ENCODE results near the gene GALNS.

Gene GALNS

DNA sequence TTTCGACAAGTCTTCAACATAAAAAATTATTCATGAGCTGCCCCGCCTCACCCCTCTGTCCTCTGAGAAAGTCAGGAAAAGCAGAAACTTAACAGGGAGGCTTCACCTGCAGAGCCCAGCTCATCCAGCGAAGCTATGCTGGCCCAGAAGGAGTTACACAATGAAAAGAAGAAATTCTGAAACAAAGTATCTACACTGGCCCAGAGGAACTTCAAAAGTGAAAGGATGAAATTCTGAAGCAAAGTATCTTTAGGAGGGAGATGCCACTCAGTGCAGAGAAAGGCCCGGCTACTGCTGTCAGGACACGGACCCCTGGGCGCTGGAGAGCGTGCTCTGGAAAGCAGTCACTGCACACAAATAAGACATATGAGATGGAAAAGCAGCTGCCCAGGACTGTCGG lies 1.6 kb downstream of the GALNS start:
- DNase-seq = peak; percentile 23 to 44 (median 30)

DNA sequence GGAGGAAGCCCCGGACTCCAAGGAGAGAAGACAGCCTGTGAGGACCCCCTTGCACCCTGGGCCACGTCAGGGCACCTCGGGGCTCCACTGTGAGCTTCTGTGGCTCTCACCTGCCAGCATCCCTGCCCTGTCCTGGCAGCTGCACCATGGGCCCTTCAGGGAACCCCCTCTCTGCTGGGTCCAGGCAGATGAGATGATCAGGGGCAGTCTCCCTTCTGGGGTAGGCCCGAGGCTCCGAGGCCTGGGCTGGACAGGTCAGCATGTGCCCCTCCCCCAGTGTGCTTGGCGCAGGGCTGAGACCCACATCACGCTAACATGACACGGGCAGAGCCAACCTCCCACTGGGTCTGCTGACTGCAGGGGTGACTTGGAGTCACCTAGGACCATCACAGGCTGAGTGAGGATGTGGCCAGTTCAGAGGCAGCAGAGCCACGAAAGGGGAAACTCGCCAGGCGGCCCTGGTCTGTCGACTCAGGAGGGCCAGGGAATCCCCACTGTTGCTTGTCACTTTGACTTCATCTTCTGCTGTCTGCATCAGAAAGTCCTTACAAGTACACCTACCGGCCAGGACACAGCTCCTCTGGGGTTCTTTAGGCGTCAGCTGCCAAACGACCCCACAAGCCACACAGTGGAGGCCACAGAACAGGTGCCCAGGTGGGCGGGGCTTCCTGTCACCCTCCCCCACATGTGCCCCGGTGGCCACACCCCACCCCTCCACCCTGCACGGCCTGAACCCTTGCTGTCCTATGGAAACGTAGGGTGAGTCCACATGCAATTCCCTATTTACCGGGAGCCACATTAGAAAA lies 2.2 kb downstream of the GALNS start:
- DNase-seq = peak; percentile 91 to 92 (median 91)

DNA sequence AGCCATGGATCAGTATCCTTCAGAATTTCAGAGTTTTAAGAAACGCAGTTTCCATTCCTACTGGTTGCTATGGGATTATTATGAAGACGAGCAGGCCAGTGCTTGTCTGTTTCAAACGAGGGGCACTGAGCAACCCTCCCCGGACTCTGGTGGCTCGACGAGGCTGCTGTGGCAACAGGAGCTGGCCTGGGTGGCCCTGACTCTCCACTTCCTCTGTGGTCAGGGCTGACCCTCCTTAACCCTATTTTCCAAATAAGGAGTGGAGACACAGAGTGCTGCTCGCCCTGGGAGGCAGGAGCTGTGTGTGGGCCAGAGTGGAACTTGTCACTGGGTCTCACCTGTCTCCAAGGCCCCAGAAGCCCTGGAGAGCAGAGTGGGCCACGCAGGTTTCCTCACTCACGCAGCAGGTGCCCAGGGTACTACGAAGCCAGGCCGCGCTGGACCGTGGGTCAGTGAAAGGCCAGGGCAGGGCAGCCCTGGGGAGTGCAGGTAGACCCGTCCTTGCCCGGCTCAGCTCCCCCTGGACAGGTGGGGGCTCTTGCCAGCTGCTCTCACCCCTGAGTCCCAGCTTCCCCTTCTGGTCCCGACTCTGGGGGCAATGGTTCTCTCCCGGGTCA lies 3.3 kb downstream of the GALNS start:
- DNase-seq = peak; percentile 54 to 68 (median 59)

DNA sequence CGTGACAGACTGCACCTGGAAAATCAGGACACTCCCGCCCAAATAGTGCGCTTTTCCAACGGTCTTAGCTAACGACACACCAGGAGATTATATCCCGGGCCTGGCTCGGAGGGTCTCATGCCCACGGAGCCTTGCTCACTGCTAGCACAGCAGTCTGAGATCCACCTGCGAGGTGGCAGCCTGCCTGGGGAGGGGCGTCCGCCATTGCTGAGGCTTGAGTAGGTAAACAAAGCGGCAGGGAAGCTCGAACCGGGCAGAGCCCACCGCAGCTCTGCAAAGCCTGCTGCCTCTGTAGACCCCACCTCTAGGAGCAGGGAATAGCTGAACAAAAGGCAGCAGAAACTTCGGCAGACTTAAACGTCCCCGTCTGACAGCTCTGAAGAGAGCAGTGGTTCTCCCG lies 5.1 kb downstream of the GALNS start:
- no peak for DNase-seq

DNA sequence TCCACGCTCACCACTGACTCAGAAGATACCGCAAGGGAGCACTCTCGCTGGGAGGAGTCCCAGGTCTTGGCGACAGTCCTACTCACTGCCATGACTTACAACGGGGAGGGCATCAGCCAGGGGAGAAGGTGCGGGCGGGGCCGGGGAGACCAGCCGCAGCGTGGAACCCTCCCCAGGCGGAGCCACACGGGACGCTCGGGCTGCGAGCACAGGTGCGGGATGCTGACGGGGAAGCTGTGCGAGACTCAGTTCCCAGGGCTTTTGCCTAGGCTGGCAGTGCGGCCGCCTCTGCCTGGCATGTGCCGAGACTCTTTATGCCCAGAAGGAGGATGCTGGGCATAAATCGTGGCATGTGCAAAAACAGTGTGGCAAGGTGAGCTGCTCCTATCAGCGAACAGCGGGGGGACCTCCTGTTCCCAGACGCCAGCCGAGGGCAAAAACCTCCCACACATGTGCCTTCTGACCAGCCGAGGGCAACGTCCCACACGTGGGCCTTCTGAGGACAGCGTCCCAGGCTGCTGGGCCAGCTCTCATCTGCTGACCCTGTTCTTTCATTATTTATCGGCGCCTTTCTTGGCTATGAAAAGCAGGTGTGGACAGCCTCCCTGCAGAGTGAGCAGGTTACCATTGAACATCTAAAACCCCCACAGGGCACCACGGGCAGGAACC lies 6.1 kb downstream of the GALNS start:
- no peak for DNase-seq

DNA sequence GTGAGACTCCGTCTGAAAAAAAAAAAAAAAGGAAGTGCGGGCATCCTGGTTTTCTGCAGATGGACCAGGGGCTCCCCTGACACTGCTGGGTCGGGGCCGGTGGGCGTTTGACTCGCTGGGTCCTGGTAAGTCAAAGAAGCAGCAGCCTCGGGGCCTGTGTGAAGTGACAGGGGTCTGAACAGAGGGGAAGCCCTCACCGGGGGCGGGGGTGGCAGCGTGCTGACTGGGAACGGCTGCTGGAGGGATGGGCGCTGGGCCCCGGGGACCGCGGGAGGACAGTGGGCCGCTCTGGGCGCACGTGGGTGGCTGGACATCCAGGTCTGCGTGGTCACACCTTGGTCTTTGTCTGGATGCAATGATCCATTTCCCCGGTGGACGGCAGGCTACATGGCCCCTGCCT lies 8.2 kb downstream of the GALNS start:
- DNase-seq = peak in 2 of 3 donors; percentile 23 to 25

DNA sequence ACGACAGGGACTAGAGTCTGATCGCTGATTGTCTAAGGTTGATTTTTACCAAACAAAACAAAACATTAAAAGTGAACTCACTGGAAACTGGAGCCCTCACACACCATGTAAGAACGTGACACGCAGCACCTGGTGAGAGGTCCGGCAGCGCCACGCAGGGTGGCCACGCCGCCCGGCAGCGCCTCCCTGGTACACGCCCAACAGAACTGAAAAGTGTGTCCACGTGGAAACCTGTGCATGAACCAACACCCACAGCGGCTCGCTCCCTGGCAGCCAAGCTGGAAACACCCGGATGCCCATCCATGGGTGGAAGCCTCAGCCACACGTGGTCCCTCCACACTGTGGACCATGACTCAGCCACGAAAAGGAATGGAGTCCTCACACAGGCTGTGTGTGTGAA lies 9.1 kb downstream of the GALNS start:
- DNase-seq = no peak

DNA sequence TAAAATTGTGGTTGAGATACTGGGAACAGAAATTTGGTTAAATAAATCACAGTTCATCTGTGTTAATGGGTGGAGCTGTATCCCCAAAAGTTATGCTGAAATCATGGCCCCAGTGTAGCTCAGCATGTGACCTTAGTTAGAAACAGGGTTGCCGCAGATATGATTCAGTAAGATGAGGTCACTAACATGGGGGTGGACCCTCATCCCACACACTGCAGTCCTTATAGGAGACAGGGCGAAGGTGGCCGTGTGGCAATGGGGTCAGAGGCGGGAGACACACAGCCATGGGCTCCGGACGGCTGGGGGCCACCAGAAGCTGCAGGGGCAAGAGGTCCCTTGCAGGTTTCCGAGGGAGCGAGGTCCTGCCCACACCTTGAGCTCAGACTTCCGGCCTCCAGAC lies 10.7 kb downstream of the GALNS start:
- DNase-seq = peak; percentile 85 to 87 (median 86)

DNA sequence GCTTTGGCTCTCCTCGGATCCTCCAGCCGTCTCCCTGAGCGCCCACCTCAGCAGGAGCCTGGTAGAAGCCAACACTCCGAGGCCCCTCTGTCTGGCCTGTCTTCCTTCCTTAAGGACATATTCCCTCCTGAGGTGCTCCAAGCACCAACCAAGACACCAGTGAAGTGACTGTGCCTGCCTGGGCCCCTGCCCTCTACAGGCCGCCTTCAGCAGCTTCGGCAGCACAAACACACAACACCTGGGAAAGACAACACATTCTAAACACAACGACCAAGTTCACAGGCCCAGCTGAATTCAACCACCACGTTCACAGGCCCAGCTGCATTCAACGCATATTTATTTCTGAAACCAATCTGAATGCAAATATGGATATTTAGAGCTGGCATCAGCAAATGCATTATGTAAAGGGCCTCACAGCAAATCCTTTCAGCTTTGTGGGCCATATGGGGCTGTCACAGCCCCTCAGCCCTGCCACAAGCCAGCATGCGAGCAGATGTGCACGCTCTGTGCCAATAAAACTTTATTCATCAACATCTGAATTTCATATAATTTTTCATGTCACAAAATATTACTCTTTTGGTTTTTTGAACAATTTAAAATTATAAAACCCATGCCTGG lies 12.2 kb downstream of the GALNS start:
- no peak for DNase-seq

DNA sequence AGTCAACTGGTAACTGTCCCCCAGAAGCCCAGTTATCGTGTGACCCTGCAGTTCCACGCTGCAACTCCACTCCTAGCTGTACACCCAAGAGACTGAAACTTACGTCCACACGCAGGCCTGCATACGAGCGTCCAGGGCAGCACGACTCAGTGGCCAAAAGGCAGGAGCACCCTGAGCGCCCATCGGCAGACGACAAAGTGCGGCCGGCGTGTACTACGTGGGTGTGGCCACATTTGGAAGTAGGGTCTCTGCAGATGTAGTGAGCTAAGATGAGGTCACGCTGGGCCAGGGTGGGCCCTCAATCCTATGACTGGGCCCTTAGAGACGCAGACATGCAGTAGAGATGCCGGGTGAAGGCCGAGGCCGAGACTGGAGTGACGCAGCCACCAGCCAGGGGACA lies 13.5 kb downstream of the GALNS start:
- DNase-seq = no peak

DNA sequence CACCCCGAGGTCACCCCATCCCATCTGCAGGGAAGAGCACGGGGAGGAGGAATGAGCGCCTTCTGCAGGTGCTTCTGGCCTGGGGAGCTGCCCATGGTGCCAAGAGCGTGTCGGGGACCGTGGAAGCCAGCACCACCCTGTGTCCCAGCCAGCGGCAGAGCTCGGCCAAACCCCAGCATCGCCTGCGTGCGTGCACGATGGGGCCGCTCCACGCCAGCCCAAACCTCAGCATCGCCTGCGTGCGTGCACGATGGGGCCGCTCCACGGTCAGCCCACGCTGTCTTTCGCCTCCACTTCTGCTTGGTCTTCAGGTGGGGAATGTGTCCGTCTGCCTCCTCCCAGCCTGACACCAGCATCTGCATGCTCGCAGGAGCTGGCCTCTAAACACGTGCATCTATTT lies 13.9 kb downstream of the GALNS start:
- no peak for DNase-seq

DNA sequence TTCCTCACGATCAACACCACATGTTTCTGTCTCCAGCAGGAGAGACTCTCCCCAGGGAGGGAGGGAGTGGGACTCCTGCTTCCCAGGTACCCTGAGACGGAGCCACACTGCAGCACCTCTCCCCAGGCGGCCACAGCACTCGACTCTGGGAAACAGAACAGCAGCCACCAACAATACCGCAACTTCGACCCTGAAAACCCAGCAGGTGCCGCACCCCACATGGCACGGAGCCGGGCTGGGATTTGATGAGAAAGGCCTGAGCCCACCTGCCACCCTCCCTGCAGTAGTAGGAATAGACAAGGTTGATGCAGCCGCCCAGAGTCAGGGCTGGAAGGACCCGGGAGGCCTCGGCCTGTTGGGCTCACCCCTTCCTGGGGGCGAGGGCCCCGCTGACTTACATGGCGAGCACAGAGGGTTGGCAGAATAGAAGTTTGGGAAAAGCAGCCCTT lies 14.4 kb downstream of the GALNS start:
- DNase-seq = no peak

DNA sequence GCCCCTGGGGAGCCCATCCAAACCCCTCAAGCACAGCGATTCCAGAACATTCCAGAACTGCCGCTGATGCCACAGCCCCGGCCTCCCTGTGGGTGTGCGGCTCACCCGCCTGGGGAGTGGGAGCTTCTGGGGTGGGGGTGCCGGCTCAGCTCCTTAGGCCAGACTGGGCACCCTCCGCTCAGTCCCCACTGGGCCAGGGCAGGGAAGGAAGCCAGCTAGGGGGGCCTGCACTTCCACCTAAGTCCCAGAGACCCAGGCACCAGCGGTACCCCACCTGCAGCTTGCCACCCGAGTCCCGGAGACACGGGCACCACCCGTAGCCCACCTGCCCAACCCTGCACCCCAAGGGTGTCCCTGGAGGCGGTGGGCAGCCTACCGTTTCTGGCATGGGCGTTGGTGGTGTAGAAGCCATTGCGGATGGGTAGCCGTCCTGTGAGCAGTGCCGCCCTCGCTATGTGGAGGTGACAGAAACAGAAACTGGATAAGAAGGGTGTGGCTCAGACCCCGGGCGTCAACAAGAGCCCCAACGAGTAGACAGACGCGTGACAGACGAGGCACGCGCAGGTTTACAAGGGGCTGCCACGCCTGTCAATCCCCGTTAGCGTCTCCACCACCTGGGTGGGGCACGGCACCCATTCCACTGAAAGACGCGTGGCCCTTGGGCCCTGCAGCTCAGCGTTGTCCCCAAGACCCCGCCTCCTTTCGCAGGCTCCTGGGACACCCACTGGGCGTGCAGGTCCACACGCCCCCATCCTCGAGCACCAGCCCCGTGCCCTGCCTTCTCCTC lies 15.0 kb downstream of the GALNS start:
- no peak for DNase-seq

DNA sequence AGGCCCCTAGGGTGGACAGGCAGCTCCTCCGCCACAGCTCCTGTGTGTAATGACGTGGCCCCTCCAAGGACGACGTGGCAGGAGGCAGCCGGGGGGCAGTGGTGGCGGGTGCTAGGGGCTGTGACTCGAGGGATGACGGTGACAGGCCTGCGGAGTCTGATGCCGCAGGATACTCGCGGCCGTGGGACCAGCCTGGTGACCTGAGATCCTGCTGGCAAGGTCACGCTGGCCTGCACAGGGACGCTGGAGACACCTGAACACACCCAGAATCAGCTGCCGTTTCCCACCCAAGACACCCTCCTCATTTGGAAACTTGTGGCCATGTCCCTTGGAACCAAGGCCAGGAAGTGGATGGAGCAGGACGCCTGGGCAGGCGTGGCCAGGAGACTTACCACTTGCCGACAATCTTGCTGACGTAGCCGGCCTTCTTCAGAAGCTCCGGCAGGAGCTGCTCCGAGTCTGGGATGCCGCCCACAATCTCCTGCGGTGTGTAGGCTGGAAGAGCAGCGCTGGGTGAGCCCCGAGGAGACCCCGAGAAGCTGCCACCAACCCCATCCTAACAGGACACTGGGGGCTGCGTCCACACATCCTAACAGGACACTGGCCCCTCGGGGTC lies 16.0 kb downstream of the GALNS start:
- DNase-seq = no peak

DNA sequence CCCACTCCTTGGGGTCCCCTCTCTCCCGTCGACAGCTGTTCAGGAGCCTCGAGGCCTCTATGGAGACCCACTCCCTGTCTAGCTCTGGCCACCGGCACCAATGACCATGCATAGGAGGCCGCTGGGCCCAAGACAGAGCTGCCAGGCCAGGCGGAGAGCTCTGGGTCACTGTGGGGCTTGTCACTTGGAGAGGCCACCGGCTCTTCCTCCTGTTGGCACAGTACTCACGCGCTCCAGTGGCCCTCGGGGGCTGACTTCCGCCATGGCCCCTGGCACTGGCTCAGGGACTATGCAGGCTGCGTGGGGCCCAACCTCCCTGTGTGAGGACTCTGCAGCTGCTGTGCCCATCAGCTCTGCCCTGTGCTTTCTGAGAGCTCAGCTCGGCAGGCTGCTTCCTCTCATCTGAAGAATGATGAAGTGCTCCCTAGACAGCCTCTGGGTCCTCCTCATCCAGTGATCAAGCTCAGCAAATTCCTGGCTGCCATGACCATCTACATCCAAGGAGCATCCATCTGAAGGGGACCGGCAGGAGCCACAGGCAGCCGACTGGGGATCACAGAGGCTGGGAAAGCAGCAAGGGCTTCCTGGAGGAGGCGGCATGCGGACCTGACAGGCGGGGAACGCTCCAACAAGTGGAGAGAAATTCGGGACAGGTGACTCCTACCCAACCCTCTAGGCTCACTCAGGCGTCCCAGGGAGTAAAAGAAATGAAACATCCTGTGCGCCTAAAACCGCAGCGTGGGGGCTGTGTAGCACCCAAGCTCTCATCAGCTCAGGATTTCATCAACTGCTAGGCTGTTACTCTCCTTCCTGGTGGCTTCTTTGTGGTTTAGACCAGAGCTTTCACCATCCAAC lies 16.8 kb downstream of the GALNS start:
- DNase-seq = peak in 1 of 3 donors; percentile 13

DNA sequence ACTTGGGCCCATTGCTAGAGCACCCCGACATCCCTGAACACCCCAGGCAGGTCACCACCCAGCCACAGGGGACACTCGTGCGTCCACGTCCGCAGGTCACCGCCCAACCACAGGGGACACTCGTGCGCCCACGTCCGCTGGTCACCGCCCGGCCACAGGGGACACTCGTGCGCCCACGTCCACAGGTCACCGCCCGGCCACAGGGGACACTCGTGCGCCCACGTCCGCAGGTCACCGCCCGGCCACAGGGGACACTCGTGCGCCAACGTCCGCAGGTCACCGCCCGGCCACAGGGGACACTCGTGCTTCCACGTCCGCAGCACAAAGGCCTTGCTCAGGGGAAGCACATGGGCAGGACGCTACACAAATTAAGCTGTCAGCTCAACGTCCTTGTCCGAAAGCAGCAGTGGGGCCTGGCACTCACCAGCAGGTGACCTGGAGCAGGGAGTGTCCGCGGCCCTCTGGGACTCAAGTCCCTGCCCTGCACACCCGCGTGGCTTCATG lies 17.7 kb downstream of the GALNS start:
- peak in 1 of 3 donors; percentile 17 for DNase-seq

DNA sequence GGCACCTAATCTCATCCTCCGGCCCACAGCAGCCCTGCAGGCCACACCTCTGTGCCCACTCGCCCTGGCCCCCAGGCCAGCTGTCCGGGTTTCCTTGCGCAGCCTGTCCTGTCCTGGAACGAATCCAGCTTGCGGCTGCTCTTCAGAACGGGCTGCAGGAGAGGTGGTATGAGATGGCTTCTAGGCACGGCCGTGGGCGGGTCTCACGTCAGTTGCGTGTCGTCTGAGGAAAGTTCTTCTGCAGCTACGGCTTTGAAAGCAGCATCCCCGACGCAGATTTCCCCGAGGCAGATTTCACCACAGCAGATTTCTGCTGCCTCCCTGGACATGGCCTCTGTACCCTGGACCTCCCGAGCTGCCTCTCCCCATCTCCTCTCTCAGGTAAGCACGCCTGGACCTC lies 18.2 kb downstream of the GALNS start:
- DNase-seq = no peak

DNA sequence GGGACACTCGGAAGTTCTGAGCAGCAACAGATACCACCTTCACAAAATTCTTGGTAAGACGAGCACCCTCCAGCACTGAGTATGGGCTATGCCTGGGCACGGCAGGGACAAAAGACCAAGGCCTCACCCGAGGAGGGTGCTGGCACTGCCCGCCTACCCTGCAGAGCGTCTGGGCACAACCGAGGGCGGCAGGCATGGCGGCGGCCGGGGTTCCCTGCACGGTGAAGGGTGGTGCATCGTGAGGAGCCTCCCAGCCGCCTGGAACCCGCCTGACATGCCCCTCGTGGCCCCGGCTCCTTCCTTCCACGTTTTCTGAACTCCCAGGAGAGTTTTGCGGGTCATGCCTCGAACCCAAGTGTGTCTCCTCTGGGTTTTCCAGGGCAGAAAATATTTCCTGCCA lies 18.9 kb downstream of the GALNS start:
- DNase-seq = no peak

DNA sequence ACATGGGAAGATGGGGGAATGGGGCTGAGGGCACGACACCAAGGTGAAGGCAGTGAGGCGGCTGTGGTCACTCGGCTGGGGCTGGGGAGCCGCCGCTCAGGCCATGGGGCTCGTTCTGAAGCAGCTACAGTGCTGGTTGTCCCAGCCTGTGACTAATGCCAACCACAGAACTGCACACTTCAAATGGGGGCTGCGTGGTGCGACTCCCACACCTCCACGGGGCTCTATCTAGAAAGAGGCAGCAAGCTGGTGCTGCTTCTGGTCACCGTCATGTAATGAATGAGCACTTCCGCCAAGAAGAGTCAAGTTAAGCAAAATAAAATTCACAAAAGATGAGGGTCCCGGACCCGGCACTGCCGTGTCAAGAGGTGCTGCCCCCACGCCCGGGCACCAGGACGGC lies 20.0 kb downstream of the GALNS start:
- DNase-seq = no peak

DNA sequence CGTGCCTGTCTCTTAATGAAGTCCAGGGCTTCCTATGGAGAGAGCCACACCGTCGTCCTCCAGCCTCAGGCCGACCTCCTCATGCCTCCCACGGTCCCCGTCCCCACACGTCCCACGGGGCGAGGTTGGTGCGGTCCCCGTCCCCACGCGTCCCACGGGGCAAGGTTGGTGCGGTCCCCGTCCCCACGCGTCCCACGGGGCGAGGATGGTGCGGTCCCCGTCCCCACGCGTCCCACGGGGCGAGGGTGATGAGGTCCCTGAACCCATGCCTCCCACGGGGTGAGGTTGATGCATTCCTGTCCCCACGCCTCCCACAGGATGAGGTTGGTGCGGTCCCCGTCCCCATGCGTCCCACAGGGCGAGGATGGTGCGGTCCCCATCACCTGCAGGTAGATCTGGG lies 20.9 kb downstream of the GALNS start:
- no peak for DNase-seq

DNA sequence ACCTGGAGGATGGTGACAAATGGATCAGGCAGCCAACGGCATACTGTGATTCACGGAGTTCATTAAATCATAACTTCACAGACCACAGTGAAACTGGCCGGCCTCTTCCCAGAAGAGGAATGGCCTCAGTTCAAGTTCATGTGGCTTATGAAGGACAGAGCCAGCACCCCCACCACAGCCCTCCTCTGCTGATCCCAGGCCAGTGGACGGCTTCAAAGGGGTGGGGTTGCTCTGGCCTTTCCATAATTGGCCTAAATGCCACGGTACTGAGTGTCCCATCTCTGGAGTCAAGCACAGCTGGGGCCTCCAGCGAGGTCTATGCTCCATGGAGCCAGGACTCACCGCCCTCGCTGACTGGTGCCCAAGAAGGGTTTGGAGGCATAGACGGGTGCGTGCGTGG lies 21.4 kb downstream of the GALNS start:
- DNase-seq = no peak
